Activated CD8-positive, alpha-beta memory T cell treated with anti-CD3 and anti-CD28 coated beads, Interleukin-2, amount 50 U/mL, for 4 hours (primary cell): ENCODE data around the gene PGP.

ENCODE experiments used
- DNase-seq: peaks from one replicate; pipeline ENCODE4 v3.0.0-alpha.2; 2020

Gene PGP

DNA sequence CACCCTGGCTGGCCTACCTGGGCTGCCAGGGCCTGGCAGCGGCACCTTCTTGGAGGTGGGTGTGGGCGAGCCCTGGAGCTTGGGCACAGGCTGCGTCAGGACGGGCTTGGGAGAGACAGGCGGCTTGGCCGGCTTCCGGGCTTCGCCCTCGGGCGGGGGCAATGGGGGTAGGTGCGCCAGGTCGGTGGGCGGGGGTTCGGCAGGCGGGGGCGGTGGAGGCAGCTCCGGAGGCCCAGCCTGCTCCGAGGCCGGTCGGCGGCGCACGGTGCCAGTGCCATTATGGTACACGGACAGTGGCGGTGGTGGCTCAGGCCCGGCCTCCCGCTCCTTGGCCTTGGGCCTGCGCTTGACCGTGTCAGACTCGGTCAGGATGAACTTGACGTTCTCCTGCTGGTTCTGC is 35.1 kb downstream of the PGP start:
- DNase-seq = no peak

DNA sequence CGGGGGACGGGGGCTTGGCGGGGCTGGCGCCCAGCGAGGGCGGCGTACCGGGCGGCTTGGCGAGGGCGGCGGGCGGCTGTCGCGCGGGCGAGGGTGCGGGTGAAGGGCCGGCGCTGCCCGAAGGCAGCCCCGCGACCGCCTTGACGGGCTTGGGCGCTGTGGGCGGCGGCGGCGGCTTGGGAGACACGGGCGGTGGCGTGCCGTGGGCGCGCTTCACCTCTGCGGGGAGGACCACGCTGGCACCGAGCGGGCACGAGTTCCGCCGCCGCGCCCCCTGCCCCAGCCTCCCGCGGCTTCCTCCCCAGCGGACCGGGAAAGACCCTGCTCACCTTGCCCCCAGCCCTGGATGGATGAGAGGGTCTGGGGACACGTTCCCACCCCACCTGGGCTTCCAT is 35.5 kb downstream of the PGP start:
- no peak for DNase-seq

DNA sequence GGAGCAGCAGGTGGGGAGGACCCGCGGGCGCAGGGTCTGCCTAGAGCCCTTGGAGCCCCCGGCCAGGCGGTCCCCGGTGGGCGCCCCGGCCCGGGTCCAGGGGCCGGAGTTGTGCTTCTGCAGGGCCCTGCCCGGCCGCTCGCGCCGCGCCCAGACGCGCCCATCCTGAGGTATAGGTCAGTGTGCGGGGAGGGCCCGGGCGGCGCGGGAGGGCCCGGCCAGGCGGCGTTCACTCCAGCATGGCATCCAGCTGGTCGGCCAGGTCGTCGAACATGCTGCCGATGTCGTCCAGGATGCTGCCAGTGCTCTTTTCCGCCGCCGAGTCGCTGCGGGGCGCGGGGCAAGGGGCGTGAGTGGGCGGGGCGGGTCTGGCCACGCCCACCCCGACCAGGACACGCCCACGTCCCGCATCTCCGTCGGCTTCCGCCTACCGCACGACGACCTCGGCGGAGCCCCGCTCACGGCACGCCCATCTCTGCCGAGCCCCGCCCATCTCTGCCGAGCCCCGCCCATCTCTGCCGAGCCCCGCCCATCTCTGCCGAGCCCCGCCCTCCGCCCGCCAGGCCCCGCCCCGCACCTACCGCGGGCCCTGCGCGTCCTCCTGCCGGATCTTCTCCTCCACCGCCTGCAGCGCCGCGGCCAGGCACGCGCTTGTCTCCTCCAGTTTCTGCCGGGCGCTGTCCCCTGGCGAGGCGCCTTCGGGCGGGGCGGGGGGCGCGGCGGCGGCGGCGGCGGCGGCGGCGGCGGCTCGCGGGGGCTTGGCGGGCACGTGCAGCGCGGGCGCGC is 36.1 kb downstream of the PGP start:
- DNase-seq = no peak

DNA sequence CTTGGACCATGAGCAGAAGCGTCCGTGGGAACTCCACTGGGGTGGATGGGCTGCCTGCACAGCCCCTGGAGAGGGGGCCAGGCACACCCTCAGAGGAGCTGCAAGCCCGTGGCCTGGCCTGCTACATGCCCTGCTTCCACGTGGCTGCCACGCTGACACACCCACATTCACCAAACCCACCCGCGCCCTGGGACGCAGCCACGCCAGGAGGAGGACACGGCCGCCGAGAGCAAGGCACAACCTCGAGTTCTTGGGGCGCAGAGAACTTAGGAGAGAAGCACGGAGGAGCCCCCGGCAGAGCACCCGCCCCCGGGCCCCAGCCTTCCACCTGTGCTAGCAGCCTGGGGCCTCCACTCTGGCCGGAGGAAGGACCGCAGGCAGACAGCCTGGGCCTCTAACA is 37.1 kb downstream of the PGP start:
- no peak for DNase-seq

DNA sequence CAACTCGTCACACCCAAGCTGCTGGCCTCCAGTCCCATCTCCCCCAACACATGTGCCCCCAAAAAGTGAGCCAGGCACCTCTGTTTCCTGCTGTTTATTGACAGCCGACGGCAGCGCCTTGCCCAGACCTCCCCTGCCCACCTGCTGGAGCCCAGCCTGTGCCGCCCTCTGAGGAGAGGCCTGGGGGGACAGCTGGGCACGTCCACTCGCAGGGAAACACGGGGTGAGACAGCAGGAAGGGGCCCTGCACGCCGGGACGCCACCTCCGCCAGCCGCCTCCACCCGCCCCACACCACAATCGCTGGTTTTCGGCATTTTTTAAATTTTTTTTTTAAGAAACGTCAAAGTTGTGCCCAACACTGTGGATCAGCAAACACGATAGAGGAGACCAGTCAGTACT is 37.5 kb downstream of the PGP start:
- no peak for DNase-seq

DNA sequence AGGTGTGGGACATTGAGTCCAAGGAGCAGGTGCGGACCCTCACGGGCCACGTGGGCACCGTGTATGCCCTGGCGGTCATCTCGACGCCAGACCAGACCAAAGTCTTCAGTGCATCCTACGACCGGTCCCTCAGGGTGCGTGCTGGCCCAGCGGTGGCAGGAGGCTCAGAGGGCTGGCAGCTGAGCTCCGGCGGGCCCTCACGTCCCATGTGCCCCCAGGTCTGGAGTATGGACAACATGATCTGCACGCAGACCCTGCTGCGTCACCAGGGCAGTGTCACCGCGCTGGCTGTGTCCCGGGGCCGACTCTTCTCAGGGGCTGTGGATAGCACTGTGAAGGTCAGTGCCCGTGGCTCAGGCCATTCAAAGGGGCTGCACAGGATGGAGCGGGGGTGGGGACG is 38.6 kb downstream of the PGP start:
- no peak for DNase-seq

DNA sequence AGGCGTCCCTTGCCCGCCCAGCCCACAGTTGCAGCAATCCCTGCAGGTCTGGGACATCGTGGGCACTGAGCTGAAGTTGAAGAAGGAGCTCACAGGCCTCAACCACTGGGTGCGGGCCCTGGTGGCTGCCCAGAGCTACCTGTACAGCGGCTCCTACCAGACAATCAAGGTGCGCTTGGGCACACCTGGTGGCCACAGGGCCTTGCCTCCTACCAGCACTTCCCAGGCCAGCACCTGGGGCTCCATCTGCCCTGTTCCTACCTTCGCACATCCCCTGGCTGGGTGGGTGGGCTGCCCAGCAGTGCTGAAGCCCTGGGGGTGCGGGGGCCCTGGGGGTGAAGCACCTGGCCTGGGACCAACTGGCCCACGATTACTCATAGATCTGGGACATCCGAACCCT is 39.2 kb downstream of the PGP start:
- no peak for DNase-seq

DNA sequence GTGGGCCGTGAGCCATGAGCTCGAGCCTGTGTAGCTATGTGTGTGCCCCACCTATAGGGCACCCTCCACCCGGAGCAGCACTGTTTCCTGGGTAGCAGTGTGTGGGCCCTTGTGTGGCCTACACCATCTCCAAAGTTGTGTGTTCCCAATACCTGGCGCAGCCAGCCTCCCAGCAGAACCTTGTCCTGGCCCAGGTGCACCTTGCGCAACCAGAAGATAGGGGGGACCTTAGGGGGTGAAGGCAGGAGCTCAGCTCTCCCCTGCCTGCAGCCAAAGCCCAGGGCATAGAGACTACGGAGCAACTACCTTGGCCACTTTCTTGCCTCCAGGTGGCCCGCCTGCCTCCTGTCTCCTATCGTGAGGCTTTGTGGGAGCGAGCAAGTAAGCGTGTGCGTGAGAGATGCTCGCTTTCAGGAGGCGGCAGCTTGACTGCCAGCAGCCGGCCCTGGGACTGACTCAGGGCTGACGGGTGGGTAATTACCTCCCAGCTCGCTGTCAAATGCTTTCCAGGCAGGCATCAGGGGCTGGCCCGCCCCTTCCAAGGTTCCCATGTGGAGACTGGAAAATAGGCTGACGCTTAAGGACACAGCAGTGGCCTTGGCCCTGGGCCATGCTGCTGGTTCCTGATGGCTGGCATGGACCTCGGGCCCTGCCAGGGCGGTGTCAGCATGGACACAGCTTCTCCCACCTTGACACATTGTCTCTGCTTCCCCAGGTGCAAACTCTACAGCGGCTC is 40.1 kb downstream of the PGP start:
- DNase-seq = no peak

DNA sequence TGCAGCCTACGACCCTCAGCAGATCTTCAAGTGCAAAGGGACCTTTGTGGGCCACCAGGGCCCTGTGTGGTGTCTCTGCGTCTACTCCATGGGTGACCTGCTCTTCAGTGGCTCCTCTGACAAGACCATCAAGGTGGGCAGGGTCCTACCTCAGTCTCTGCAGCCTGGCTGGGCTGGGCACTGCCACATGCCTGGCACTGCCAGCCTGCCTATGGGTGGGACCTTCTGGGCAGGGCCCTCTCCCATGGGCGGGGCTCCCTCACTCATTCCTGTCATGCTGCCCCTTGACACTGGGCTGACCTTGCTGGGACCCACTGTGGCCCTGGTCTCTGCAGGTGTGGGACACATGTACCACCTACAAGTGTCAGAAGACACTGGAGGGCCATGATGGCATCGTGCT is 40.7 kb downstream of the PGP start:
- DNase-seq = no peak

DNA sequence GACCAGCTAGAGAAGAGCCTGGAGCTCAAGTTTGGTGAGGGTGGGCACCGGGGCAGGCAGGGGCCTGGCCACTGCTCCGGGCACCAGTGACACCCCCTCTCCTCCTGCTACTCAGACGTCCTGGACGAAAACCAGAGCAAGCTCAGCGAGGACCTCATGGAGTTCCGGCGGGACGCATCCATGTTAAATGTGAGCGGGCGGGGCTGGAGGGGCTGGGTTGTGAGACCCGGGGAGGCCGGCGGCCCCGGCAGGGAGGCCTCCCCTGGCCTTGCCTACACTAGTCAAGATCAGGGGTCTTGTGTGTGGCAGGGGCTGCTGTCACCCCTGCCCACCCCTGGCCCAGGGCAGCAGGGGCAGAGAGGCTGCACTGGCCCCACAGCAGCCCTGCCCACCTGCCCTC is 41.3 kb downstream of the PGP start:
- no peak for DNase-seq

DNA sequence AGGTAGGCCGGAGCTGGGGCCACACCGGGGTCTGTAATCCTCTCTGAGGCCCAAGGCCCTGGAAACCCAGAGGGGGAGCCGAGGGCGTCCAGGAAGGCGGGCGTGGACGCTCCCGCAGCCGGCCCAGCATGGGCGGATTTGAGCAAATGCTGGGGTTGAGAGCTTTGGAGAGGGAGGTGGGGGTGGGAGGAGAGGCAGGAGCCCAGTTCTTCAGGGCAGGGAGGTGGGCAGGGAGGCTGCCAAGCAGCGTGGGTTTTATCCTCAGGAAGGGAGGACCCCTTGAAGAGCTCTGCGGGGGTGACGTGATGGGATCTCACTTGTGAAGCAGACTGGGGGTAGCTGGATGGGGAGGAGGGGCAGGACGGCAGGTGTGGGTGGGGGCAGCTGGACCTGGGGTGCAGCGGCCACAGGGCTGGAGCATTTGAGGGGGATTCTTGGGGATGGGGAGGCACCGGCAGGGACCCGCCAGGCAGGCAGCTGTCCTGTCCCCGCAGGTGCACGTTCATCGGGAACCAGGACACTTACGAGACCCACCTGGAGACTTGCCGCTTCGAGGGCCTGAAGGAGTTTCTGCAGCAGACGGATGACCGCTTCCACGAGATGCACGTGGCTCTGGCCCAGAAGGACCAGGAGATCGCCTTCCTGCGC is 41.8 kb downstream of the PGP start:
- no peak for DNase-seq

DNA sequence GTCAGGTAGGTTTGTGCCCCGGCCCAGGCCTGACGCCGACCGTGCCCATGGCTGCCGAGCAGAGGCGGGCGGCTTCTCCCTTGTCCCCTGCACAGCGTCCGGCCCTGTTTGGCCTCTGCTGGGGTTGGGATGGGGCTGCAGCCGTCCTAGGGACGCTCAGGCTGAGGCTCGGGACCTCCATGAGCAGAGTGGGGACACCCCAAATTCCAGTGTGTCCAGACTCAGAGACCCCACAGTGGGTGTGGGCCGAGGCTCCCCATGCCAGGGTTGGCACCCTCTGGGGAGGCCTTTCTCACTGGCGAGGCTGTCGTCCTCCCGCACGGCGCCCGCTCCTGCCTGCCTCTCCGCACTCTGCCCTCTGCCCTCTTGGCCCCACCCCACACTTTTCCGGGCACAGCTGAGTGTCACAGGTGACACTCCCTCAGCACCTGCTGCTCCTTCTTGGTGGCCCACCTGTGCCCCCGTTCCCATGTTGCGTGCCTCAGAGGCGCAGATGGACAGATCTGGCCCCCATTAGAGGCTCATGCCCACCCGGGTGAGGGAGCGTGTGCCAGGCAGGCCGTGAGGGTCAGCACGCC is 43.0 kb downstream of the PGP start:
- DNase-seq = no peak

DNA sequence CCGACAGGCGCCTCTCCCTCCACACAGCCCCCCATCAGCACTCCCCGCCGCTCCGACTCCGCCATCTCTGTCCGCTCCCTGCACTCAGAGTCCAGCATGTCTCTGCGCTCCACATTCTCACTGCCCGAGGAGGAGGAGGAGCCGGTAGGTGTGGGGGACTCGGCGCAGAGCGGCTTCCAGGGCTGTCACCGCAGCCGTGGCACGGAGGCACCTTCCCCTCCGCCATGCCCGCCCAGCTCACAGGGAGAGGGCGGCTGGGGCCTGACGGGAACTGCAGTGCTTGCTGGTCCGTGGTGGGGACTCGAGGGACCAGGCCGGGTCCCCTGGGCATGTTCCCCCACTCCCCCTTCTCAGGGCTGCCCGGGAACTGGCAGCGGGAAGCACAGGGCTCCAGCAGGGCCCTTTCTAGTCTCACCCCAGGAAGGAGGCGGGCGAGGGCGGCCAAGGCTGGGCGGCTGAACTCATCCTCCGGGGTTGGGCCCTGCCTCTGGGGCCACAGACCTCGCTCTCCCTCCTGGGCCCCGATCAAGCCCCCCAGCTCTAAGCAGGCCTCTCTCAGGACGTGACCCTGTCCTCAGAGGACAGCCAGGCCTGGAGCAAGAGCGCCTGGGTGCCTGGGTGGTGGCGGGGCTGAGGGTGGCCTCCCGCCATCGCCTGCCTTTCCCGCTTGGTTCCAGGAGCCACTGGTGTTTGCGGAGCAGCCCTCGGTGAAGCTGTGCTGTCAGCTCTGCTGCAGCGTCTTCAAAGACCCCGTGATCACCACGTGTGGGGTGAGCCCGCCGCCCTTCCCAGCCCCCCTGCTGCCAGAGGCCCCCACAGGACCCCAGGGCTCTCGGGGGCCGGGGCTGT is 43.8 kb downstream of the PGP start:
- no peak for DNase-seq

DNA sequence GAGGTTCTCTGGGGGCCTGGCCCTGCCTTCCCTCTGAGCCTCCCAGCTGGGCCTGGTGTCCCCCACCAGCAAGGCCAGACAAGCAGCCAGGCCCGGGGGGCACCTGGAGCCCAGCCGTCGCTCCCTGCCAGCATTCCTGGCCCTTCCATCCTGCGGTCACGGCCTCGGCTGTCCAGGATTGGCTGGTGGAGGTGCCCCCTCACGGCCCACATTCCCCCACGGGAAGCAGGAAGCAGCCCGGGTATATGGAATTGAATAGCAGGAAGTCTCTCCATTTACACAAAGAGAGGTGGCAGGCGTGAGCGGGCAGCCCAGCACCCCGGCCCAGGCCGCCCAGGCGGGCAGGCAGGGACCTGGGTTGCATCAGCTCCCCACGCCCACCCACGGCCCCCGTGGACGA is 44.6 kb downstream of the PGP start:
- DNase-seq = no peak

DNA sequence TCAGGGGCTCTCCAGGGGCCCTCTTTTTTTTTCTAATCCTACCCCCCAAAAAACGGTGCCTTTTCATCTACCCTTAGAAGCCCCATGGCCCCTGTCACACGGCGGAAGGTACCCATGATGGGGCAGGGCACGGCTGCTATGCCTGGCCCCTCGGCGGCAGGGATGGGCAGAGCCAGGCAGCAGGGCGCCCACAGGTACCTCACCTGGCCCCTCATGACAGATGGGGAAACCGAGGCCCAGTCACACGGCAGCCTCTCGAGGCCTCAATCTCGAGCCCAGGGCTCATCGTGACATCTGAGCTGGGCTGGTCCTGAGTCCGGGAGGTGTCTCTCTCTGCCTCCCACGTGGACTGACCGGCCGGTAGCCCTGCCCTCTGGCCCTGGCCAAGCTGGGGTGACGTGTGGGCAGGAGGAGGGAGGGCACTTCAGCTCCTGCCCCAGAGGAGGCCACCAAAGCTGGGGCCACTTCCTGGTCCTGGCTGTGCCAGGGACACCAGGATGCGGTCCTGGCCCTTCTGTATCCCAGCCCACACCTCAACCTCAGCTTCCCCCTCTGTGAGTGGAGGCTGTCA is 47.5 kb downstream of the PGP start:
- DNase-seq = no peak

DNA sequence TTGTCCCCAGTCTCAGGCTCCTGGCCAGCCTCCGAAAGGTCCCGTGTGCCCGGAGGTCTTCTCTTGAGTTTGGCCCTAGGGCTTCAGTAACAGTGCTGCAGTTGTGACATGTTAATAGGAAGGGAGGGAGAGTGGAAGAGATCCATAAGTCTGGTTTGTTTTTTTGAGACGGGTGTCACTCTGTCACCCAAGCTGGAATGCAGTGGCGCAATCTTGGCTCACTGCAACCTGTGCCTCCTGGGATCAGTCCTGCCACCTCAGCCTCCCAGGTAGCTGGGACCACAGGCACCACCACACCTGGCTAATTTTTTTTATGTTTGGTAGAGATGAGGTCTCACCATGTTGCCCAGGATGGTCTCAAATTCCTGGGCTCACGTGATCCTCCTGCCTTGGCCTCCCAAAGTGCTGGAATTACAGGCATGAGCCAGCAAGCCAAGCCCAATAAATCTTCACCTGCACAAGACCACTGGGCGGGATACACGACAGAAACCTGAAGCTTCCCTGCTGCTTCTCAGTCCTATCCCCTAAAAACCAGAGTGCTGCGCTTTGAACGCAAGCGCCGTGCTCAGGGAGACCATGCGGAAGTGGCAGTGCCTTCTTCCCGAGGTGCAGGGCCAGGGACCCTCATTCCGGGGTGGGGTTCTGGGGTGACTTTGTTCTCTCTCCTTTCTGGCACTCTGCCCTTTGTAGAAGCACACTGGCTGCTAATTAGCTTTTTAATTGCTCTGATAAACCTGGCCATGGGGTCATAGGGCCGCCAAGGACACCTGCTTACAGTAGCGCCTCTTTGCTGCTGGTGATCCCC is 48.2 kb downstream of the PGP start:
- no peak for DNase-seq

DNA sequence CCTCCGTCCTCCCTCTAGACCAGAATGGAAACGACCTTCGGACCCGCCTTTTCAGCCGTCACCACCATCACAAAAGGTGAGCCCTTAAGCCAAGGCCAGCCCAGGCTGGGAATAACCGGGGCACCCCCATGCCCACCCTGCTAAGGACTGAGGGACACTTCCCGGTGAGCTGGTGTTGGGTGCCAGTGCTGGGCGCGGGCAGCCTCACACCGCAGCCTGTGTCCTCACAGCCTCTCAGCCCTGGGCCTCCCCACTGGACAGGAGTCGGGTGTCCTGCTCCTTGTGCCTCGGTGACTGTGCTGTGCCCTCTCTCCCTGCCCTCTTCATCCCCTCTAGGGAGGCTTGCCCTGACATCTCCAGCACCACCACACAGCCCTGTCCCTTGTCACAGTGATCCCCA is 48.8 kb downstream of the PGP start:
- DNase-seq = no peak

DNA sequence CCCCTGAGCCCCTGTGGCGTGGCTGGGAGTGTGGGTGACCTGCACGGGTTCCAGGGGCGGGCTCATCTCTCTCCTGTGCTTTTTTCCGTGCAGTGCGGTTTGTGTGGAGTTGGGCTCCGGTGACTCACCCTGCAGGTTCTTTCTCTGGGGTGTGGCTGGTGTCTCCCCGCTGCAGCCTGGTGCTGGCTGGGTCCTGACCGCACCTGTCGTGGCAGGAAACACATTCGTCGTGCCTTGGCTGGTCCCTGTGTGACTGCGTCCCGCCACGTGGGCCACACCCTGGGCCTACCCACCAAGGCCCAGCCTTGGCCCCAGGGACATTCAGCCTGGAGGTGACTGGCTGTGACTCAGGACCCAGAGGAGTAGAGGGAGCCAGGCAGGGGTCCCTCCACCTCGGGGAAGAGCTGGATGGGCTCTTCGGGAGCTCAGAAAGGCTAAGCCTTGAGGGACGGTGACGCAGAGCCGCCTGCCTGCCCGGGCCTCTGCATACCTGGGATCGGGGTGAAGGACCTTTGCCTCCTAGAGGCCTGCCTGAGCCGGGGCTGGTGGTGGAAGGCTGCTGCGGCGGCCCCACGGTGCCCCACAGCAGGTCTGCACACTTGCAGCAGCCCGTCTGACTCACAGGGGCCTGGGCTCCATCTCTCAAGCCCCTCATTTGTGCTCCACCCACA is 51.3 kb downstream of the PGP start:
- DNase-seq = no peak

DNA sequence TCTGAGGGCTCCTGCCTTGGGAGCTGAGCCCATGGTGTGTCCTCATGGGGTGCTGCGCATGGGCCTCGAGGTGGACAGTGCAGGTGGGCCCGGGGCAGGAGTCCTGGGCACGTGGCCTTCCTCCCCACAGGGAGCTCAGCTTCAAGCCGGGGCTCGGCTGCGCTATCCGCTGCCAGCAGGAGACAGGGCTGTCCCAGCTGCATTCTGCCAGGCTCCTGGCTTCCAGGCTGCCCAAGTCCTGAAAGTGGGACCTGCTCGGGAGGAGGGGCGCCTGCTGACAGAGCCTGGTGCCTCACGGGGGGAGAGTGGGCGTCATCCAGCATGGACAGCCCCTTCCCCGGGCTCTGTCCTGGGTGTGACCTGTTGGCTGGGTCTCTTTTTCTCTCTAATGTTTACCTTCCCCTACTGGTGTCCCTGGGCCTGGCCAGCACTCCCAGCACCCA is 51.9 kb downstream of the PGP start:
- no peak for DNase-seq

DNA sequence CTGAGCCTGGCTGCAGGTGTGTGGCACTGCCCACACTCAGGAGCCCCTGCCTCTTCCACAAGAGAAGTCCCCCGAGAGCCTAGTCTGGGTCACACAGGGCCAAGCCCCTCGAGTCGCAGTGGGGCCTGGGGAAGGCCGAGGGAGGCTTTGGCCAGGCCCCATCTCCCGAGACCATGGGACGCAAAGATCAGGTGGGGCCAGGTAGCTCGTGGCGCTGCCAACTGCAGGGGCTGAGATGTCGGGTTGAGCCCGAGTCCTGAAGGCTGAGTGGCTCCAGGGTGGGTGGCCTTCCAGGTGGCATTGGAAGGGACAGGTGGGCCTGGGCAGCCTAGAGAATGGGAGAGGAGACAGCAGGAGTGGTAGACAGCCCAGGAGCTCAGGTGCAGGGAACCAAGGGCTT is 52.7 kb downstream of the PGP start:
- DNase-seq = no peak
